GM12875 (cell line): Measurements from ENCODE around the gene PLLP.

Experiments used
- H3K4me3 ChIP-seq: one replicate; pipeline ENCODE4 v1.5.1; 2011; ENCODE audit warnings: low read depth, low read length, control low read depth
- CTCF ChIP-seq: IDR thresholded peaks from 2 replicates; pipeline ENCODE4 v1.5.1; 2011; ENCODE audit warnings: low read depth, mild to moderate bottlenecking, control low read depth, inconsistent platforms, low read length, moderate library complexity, borderline replicate concordance; ENCODE audit not compliant: insufficient read depth

Gene PLLP

GRCh38 chr16:57223057-57223456, 61.4 kb downstream of the PLLP start:
- no peak for TF ChIP-seq CTCF

GRCh38 chr16:57216968-57217367, 67.5 kb downstream of the PLLP start:
- no peak for TF ChIP-seq CTCF
- H3K4me3 ChIP-seq = no peak overlapping the region

More at GRCh38 chr16:57223057-57223456, 61.4 kb downstream of the PLLP start:
- no peak overlapping the region for H3K4me3 ChIP-seq

- no peak for TF ChIP-seq CTCF
- no peak overlapping the region for H3K4me3 ChIP-seq
Observed at GRCh38 chr16:57213462-57213861, 71.0 kb downstream of the PLLP start.

GRCh38 chr16:57209780-57210179, 74.7 kb downstream of the PLLP start:
- TF ChIP-seq CTCF = no peak
- H3K4me3 ChIP-seq = no peak overlapping the region

GRCh38 chr16:57208926-57209325, 75.5 kb downstream of the PLLP start:
- H3K4me3 ChIP-seq = no peak overlapping the region
- no peak for TF ChIP-seq CTCF
